HG03469 (cell line): Measurements from ENCODE around the gene AUNIP.

ENCODE experiments used
- ATAC-seq: cut with Tn5 transposase; IDR thresholded peaks from one replicate; pipeline ENCODE4 v1.9.1; 2021; ENCODE audit warnings: mild to moderate bottlenecking, moderate library complexity, moderate number of reproducible peaks; ENCODE audit not compliant: unreplicated experiment

The AUNIP gene

GRCh38 chr1:25832336-25833037 lies 26.8 kb downstream of the AUNIP start:
- ATAC-seq, result no peak

DNA sequence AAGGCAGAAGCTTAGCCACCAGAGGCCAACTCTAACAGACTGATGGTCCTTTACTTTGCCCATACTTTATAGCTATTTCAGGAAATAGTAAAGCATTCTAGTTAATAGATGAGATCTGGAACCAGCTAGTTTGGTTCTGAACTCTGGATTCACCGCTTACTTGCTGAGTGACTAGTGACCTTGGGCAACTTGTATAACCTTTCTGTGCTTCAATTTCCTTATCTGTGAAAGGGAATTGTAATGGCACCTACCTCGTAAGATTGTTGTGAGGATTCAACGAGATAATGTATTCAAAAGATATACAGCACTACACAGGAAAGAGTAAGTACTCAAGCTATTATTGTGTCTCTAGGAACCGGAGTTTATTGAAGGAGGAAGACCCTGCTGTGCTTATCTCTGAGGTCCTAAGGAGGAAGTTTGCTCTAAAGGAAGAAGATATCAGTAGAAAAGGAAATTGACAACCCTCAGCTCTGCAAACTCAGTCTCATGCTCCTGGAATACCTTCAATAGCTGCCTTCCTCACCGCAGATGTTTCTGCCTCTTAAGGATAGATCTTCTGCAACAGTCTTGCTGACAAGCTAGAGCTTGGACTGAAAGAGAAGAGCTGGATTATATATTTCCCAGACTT lies 27.6 kb downstream of the AUNIP start:
- no peak for ATAC-seq

GRCh38 chr1:25829046-25829445 lies 30.2 kb downstream of the AUNIP start:
- no peak for ATAC-seq

- no peak for ATAC-seq
Measured at GRCh38 chr1:25828491-25828890, 30.8 kb downstream of the AUNIP start.

GRCh38 chr1:25826571-25826970 lies 32.7 kb downstream of the AUNIP start:
- no peak for ATAC-seq

DNA sequence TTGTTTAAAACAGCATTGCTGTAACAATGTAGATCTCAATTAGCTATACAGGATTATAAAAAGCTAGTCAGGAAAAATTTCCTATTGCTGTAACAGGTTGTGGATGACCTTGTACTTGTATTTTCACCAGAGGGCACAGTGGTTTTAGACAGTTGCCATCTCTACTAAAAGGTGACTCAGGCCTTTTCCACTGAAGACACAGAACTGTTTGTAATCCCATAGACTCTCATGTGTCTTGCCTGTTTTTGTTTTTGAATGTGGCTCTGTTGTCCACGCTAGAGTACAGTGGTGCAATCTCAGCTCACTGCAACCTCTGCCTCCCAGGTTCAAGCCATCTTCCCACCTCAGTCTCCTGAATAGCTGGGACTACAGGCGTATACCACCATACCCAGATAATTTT lies 33.7 kb downstream of the AUNIP start:
- ATAC-seq, result no peak

DNA sequence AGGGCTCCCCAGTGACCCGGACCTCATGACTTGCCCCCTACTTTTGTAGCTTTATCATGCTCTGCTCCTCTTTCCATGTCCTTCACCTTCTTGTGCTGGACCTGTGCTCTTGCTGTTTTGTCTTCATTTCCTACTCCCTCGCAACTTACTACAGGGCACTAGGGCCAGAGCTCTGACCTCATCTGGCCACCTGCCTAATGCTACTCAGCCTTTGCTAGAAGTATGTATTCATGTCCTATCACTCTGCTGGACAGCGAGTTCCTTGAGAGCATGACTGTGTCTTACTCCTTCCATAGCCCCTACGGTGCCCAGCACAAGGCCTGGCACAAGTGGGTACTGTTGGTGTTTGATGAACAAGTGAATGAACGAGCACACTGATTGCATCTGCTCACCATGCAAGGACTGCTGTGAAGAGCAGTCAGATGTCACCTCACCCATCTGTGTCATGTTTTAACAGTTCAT lies 37.6 kb downstream of the AUNIP start:
- ATAC-seq, result no peak

DNA sequence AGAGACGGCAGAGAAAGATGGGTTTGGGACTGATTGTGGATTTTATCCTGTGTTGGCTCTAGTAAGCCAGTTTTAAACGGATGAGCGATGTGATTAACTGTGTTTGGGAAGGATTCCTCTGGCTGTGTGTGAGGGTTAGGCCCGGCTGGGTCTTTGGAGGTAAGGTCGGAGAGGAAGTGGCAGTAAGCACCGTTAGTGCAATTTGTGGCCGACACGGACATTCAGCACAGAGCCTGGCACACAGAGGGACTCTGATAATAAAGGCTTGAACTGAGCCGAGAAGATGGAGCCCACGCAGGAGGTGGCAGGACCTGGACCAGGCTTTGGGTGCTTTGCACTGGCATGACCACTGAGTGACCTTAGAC lies 38.2 kb downstream of the AUNIP start:
- ATAC-seq, result no peak

DNA sequence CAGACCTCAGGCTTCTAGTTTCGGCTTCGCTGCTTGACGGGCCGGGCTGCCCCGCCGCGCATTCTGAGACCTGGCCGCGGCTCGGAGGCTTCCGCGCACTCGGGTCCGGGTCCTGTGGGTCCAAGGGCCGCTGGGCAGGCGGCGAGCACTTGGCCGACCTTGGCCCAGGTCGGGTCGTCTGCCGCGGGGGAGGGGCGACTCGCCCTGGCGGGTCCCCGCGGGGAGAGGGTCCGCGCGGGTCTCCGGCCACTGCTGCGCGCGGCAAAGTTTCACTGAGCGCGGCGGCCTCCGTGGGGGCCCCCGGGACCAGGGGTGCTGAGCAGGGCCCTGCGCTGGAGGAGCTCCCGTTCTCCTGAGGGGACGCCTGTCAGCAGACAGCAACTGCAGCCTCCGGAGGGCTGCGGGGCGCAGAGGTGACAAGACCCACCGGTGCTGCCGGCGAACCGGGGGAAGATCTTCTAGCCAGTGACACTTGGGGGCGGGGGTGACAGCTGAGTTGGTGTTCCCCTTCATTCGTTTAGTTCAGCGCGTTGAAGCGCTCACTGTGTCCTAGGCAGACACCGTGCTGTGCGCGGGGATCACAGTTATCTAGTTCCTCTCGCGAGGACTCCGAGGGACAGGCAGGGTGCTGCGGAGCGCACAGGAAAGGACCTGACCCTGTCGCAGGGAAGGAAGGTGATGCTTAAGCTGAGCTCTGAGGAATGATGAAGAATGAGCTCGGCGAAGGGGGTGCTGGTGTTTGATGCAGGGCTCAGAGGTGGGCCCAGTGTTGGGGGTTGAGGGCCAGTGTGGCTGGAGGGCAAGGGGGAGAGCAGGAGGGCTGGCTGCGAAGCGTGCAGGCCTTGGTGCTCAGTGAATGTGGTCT lies 38.8 kb downstream of the AUNIP start:
- peak; percentile 30 for ATAC-seq

- peak; percentile 51 for ATAC-seq
Measured at GRCh38 chr1:25819491-25820246, 39.6 kb downstream of the AUNIP start, which contains the start of gene MTFR1L. MTFR1L (plus strand) TSS chr1:25819954; CDS start chr1:25823105, 3,151 bp downstream.

DNA sequence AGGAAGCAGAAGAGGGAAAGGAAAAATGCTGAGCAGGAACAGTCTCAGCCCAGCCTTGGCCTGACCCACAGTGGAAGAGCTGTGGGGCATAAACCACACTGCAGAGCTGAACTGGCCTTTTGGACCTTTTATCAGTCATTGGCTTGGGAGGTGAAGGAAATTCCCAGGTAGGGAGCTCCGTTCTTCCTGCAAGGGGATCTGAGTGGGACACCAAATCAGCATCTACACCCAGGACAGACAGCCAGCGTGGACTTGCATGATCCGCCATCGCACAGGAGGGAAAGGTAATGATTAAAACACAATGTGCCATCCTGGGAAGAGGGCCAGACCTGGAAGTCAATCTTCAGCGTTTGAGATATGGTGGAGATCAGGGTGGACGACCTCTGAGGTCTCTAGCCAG lies 40.7 kb downstream of the AUNIP start:
- no peak for ATAC-seq

DNA sequence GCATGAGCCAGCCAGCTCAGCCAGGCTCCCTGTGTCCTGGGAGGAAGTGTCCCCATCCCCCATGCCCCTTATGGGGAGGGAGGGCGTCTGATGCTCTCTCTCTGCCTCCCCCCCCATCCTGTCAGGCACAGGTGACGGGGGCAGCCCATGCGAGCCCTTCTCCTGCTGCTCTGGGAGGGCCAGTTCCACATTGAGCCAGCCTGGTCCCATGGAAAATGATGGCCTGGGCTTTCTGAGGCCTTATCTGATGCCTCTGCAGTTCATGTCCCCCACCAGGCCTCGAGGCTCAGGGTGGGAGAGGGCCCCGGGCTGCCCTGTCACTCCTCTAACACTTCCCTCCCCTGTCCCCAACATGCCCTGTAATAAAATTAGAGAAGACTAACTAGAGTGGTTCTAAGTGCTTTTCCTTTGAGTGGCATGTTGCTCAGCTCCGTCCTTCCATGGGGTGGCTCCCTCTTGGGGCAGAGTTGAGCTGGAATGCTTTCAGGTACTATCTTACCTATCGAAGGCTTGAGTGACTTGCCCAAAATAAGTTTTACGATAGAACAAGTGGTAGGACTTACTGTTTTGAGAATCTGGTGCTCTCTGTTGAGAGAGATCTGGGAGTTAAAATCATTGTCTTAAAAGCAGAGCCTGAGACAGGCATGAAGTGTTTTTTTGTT lies 41.3 kb downstream of the AUNIP start:
- no peak for ATAC-seq

GRCh38 chr1:25816112-25816718 lies 43.0 kb downstream of the AUNIP start:
- ATAC-seq, result no peak

DNA sequence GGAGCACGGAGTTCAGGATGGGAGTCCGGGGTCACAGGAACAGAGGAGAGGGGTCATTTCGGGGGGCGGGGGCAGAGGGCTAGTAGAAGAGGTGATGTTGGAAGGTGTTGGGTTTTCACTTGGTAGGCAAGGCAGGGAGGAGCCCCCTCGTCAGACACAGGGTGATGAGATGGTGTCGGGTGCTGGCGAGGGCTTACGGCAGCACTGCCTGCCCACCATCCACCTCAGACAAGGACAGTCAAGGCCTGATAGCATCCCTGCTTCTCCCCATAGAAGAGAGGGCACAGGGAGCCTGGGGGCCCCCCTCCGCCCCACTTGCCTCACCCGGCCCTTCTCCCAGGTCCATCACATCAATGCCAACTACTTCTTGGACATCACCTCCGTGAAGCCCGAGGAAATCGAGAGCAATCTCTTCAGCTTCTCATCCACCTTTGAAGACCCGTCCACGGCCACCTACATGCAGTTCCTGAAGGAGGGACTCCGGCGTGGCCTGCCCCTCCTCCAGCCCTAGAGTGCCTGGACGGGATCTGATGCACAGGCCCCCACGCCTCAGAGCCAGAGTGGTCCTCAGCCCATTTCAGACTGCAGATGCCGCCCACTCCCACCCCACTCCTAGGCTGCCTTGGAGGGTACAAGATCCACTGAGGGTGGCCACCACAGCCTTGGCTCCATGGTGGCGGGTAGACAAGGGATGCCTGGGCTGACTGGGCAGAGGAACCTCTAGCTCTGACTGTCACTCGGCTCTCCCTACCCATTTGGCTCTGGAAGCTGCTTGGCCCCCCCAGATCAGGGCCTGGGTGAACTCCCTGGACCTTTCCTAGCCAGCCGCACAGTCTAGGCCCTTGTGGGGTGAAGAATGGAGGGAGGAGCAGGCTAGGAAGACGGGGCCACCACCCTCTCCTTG lies 43.8 kb downstream of the AUNIP start:
- no peak for ATAC-seq

DNA sequence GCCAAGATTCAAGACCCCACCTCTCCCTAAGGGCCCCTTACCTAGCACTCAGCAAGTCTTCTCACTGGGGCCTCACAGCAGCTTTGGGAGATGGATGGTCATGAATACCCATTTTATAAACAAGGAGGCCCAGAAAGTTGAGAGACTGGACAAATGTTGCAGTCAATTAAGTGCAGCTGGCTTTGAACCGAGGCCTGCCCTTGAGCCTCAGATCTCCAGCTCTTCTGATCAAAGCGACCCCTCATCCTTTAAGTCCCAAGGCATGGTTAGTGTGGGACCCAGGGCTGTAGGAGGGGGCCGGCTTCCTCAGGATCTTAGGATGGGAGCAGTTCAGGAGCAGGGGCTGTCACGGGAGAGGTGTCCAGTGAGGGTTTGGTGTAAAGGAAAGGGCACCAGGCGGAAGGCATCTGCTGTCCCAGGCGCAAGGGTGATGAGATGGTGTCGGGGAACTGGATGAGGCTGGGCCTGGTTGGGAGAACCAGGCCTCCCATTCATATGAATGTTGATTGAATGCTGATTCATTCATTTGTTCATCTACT lies 44.6 kb downstream of the AUNIP start:
- ATAC-seq, result no peak

GRCh38 chr1:25813734-25814471 lies 45.4 kb downstream of the AUNIP start:
- no peak for ATAC-seq

GRCh38 chr1:25813071-25813733 lies 46.1 kb downstream of the AUNIP start:
- ATAC-seq, result no peak
